Measurements from ENCODE around the gene SGK1. TPM values are rescaled to one million over a fixed set of nuclear protein-coding genes. Genes with fewer than 3 reads are reported as not detected.

Gene SGK1
- total and polyA plus RNA-seq, 10 of the 15 experiments (the other 5 are each of a cell fraction or from before 2014, with no cell fraction given): 0.62 to 5.1 (median 2.9) TPM

- TF ChIP-seq TBL1XR1 (IDR thresholded peaks at IDR 0.05; ENCODE audit: low read depth, low read length): no peak
- no peak for TF ChIP-seq ZBTB33 (IDR thresholded peaks at IDR 0.05)
- no peak for TF ChIP-seq PML (IDR thresholded peaks at IDR 0.05; ENCODE audit: low read length)
- no peak for TF ChIP-seq TCF3 (IDR thresholded peaks at IDR 0.05; ENCODE audit: borderline replicate concordance, insufficient read depth, low read depth, low read length)
- no peak for TF ChIP-seq BACH1 (IDR thresholded peaks at IDR 0.05; ENCODE audit: borderline replicate concordance)
- TF ChIP-seq STAT1 (conservative IDR thresholded peaks at IDR 0.05): no peak
- TF ChIP-seq CREM (IDR thresholded peaks at IDR 0.05; ENCODE audit: low read depth): no peak
Measured at GRCh38 chr6:134359302-134359701, 41.4 kb upstream of the SGK1 start (continued).

GRCh38 chr6:134358320-134358719 lies 40.4 kb upstream of the SGK1 start:
- ChIA-PET POLR2A (no interaction called here), SMC1A (ENCODE audit: uncharacterized antibody, unreplicated experiment) (no interaction called here), RAD21 (ENCODE audit: unreplicated experiment) (no interaction called here), CTCF (no interaction called here)
- TF ChIP-seq RUNX3 (IDR thresholded peaks at IDR 0.05; ENCODE audit: low read length) (peak; percentile 48), CEBPZ (IDR thresholded peaks at IDR 0.05; ENCODE audit: low read depth, low read length) (no peak), POLR2A (IDR thresholded peaks at IDR 0.05; ENCODE audit: low read depth, low read length) (no peak)
- no peaks in the 10 kb centered on the region for H4K20me1 ChIP-seq (ENCODE audit: control insufficient read depth, insufficient read depth)
- no peaks in the 10 kb centered on the region for H3K4me1 ChIP-seq (ENCODE audit: control insufficient read depth, insufficient read depth, low read length)
- no peak for DNase-seq (ENCODE audit: low read depth, low spot score)
- no peak overlapping the region; the same call in 1 of the 2 replicates for H3K4me2 ChIP-seq (ENCODE audit: control insufficient read depth, insufficient read depth)
- no TSS peak for BruUV-seq (replicated peaks)
- no peak for ATAC-seq
- no peaks in the 10 kb centered on the region; the same call in 1 of the 3 replicates for H3K9me3 ChIP-seq (replicated peaks; ENCODE audit: control insufficient read depth, insufficient read depth, low read length)
- no peak overlapping the region for H3K9ac ChIP-seq (ENCODE audit: control insufficient read depth, insufficient read depth, low read length)
- H3K4me3 ChIP-seq: no peak overlapping the region
- H2AFZ ChIP-seq (ENCODE audit: control insufficient read depth, low read depth, low read length): no peak overlapping the region
- intact Hi-C loops (cut with micrococcal nuclease; ENCODE audit: unreplicated experiment): no loop called here
- in situ Hi-C loops (cut with MboI): no loop called here
- no peak overlapping the region for H3K27ac ChIP-seq (ENCODE audit: control insufficient read depth, insufficient read depth)
- FAIRE-seq: no peak
- no peaks in the 10 kb centered on the region for H3K36me3 ChIP-seq (ENCODE audit: control insufficient read depth in 2 of 2, insufficient read depth in 2 of 2, low read length in 1 of 2)
- H3K79me2 ChIP-seq (ENCODE audit: control insufficient read depth, insufficient read depth, low read length): no peaks in the 10 kb centered on the region
- 37% methylated on average over 4 of the region's 4 CpGs for WGBS (ENCODE audit: insufficient coverage, insufficient replicate concordance, low lambda C conversion rate, missing lambda C conversion rate)
- no peaks in the 10 kb centered on the region for H3K27me3 ChIP-seq (replicated peaks in 1 of 2; ENCODE audit: control insufficient read depth in 2 of 2, insufficient read depth in 2 of 2, low read length in 1 of 2)
